GM13977 (cell line): ENCODE data around the gene OR2A2.

Experiments
- DNase-seq: peaks from one replicate; pipeline ENCODE4 v3.0.0; 2012; ENCODE audit warnings: low spot score
- in situ Hi-C: fragments of 300-500 bp; cut with MboI; formaldehyde crosslinking; loops from one replicate; pipeline ENCODE4 v1.12.0; 2022; ENCODE audit warnings: low sequenced_read_pairs, low pct_unique_long_range_greater_than_20kb, mixed read lengths, inconsistent platforms; ENCODE audit not compliant: unreplicated experiment
- TF ChIP-seq, protein P1 (sequence below): IDR thresholded peaks from 2 replicates; pipeline ENCODE4 v1.5.1; 2012; ENCODE audit warnings: mild to moderate bottlenecking, control low read depth; ENCODE audit not compliant: insufficient read depth; ENCODE audit errors: extremely low read depth, missing control alignments

Gene OR2A2

DNA sequence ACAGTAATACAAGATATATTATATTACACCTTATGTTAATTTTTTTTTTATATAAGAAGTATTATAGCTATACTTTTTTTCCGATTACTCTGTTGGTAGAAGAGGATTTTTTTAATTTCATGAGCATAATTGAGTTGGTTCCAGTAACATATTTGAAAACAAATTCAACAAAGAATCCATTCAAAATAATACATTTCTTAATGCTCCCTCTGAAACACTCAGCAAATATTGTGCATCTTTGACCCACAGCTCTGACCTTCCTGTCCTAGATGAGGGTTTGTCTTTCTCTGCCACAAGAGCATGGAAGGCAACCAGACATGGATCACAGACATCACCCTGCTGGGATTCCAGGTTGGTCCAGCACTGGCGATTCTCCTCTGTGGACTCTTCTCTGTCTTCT, at the start of gene OR2A2:
Gene OR2A2, plus strand, starts transcription at position 301 of the 400 bp plus-strand sequence. Its CDS starts 0 bp downstream, at position 301.
- TF ChIP-seq, protein P1, sequence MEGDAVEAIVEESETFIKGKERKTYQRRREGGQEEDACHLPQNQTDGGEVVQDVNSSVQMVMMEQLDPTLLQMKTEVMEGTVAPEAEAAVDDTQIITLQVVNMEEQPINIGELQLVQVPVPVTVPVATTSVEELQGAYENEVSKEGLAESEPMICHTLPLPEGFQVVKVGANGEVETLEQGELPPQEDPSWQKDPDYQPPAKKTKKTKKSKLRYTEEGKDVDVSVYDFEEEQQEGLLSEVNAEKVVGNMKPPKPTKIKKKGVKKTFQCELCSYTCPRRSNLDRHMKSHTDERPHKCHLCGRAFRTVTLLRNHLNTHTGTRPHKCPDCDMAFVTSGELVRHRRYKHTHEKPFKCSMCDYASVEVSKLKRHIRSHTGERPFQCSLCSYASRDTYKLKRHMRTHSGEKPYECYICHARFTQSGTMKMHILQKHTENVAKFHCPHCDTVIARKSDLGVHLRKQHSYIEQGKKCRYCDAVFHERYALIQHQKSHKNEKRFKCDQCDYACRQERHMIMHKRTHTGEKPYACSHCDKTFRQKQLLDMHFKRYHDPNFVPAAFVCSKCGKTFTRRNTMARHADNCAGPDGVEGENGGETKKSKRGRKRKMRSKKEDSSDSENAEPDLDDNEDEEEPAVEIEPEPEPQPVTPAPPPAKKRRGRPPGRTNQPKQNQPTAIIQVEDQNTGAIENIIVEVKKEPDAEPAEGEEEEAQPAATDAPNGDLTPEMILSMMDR: no peak
- no peak for DNase-seq
- in situ Hi-C loops: no loop called here

DNA sequence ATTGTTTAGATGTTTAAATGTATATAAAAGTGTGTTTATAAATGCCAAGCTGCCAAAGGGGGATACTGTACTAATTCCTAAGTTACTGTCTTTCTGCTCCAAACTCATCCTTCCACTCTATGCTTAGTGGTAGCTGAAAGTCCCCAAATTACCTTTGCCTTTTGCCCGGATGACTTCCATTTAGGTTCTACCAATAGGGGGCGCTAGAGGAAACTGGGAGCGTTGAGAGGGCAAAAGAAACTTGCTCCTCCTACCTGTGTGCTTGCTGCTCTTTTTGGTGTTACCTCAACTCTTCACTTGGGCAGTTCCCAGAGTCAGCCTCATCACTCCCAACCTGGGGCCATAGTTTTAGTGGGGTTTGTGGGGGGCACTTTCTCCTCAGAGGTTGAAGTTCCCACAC, 45.7 kb upstream of the OR2A2 start:
- no peak for DNase-seq
- in situ Hi-C loops: no loop called here
- TF ChIP-seq, protein P1: peak; percentile 32

- TF ChIP-seq, protein P1: no peak
- in situ Hi-C loops: no loop called here
- DNase-seq: no peak
Measured at GRCh38 chr7:144069511-144069910, 39.9 kb upstream of the OR2A2 start, which contains the start of gene OR2A25. TSS of gene OR2A25 (plus strand) at chr7:144069811. CDS start at chr7:144074220, 4,409 bp downstream.

GRCh38 chr7:144069953-144070352, 39.4 kb upstream of the OR2A2 start:
- no peak for DNase-seq
- in situ Hi-C loops: no loop called here
- TF ChIP-seq, protein P1: no peak

GRCh38 chr7:144074374-144074773, 35.0 kb upstream of the OR2A2 start:
- TF ChIP-seq, protein P1: no peak
- DNase-seq: no peak
- in situ Hi-C loops: no loop called here

DNA sequence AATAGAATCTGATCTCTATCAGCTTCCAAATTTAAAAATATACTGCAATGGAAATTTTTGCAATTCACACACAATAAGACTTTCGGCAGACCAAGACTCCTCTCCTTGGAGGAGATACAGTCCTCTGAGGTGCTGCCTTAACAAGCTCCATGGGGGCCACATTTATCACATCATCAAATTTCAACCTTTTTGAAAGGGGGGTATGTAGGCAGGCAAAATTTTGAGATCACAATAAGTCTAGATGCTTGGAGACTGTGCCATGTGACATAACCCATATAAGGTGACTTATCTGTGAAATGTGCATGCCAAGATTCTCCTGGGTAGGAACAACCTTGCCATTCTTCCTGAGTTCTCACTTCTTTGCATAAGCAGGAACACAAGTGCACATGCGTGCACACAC, 23.4 kb upstream of the OR2A2 start, which contains the start of gene OR2A12:
Gene OR2A12, plus strand, starts transcription at position 301 of the 400 bp plus-strand sequence. CDS start 8,830 bp downstream, outside the sequence.
- TF ChIP-seq, protein P1: no peak
- no peak for DNase-seq
- in situ Hi-C loops: no loop called here
